Erythroblast (primary cell): Measurements from ENCODE around the gene ACADM.
"Not testable (repeated sequence)": the region's sequence is repeated elsewhere in the genome, so short reads cannot be mapped to it uniquely, and the experiment has no call there.

Experiments used
- DNase-seq, 2 experiments: peaks; one replicate each; lab custom pipeline; 2025; lab: John Stamatoyannopoulos, UW
- GATA1 ChIP-seq: IDR thresholded peaks from 2 replicates; pipeline ENCODE4 v1.6.1; 2011; ENCODE audit warnings: low read depth, mild to moderate bottlenecking, control low read depth, low read length, moderate library complexity
- POLR2A ChIP-seq: IDR thresholded peaks from 2 replicates; pipeline ENCODE4 v1.6.1; 2011; ENCODE audit warnings: mild to moderate bottlenecking, low read length

ACADM gene

DNA sequence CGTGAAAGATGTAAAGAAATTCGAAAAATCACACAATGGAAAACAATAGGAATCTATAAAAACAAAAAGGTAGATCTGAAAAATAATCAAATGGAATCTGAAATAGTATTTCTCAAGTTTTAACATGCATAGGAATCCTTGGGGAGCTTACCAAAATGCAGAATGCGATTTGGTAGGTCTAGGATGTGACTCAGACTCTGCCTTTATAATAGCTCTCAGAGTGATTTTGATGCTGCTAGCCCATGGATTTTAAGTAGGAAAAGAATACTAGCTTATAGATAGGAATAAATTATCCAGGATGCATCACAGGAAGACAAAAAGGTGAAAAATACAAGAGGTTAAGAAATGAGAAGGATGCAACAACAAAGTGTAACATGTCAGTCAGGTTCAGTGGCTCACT is 47.5 kb downstream of the ACADM start:
- no peak for DNase-seq
- TF ChIP-seq POLR2A, result no peak
- no peak for TF ChIP-seq GATA1

DNA sequence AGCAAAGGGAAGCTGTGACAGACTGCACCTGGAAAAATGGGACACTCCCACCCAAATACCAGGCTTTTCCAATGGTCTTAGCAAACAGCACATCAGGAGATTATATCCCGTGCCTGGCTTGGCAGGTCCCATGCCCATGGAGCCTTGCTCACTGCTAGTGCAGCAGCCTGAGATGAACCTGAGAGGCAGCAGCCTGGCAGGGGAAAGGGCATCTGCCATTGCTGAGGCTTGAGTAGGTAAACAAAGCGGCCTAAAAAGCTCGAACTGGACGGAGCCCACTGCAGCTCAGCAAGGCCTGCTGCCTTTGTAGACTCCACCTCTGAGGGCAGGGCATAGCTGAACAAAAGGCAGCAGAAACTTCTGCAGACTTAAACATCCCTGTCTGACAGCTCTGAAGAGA is 53.3 kb downstream of the ACADM start:
- not testable (repeated sequence) for DNase-seq

DNA sequence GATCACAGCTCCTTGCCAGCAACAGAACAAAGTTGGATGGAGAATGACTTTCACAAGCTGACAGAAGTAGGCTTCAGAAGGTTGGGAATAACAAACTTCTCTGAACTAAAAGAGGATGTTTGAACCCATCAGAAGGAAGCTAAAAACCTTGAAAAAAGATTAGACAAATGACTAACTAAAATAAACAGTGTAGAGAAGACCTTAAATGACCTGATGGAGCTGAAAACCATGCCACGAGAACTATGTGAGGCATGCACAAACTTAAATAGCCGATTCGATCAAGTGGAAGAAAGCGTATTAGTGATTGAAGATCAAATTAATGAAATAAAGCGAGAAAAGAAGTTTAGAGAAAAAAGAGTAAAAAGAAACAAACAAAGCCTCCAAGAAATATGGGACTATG is 54.2 kb downstream of the ACADM start:
- not testable (repeated sequence) for DNase-seq

DNA sequence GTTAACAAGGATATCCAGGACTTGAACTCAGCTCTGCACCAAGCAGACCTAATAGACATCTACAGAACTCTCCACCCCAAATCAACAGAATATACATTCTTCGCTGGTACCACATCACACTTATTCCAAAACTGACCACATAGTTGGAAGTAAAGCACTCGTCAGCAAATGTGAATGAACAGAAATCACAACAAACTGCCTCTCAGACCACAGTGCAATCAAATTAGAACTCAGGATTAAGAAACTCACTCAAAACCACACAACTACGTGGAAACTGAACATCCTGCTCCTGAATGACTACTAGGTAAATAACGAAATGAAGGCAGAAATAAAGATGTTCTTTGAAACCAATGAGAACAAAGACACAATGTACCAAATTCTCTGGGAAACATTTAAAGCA is 55.7 kb downstream of the ACADM start:
- DNase-seq, result not testable (repeated sequence)

DNA sequence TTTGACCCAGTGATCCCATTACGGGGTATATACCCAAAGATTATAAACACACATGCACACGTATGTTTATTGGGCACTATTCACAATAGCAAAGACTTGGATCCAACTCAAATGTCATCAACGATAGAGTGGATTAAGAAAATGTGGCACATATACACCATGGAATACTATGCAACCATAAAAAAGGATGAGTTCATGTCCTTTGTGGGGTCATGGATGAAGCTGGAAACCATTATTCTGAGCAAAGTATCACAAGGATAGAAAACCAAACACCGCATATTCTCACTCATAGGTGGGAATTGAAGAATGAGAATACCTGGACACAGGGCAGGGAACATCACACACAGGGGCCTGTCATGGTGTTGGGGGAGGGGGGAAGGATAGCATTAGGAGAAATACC is 59.4 kb downstream of the ACADM start:
- DNase-seq, result not testable (repeated sequence)

- no peak for TF ChIP-seq POLR2A
- TF ChIP-seq GATA1, result no peak
- no peak for DNase-seq
Measured at GRCh38 chr1:75785320-75785982, 60.9 kb downstream of the ACADM start.

GRCh38 chr1:75785983-75786853 is 61.7 kb downstream of the ACADM start, which contains the start of gene RABGGTB:
Gene RABGGTB, plus strand, starts transcription at chr1:75786256. Its CDS starts 16 bp downstream, at chr1:75786272.
- TF ChIP-seq GATA1 (no peak), POLR2A (peak; percentile 99)

GRCh38 chr1:75786901-75787493 is 62.5 kb downstream of the ACADM start:
- DNase-seq, result peak; percentile 26 to 62
- TF ChIP-seq GATA1, result no peak
- TF ChIP-seq POLR2A, result no peak

More at GRCh38 chr1:75785983-75786853, 61.7 kb downstream of the ACADM start, which contains the start of gene RABGGTB:
- DNase-seq, result peak; percentile 98

GRCh38 chr1:75787524-75787923 is 63.0 kb downstream of the ACADM start:
- peak; percentile 20 to 48 for DNase-seq
- TF ChIP-seq POLR2A (no peak), GATA1 (no peak)

DNA sequence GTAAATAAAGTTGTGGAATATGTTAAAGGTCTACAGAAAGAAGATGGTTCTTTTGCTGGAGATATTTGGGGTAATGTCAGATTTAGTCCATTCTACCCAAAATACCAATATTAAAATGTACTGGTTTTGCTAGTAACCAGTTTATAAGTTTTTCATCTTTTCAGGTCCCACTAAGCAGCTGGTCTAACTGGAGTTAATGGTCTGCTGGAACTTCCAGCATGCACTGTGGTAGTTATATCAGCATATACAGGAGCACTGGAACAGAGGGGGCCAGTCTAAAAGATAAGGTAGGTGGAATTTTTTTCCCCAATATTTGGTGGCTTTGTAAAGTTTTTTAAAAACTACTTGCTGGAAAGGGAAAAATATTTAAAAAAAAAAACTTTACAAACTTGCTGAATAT is 65.5 kb downstream of the ACADM start:
- TF ChIP-seq GATA1 (no peak), POLR2A (no peak)
- peak in 1 of 2 experiments; percentile 3 for DNase-seq

GRCh38 chr1:75791022-75791421 is 66.5 kb downstream of the ACADM start:
- TF ChIP-seq POLR2A (no peak), GATA1 (no peak)
- DNase-seq, result no peak

DNA sequence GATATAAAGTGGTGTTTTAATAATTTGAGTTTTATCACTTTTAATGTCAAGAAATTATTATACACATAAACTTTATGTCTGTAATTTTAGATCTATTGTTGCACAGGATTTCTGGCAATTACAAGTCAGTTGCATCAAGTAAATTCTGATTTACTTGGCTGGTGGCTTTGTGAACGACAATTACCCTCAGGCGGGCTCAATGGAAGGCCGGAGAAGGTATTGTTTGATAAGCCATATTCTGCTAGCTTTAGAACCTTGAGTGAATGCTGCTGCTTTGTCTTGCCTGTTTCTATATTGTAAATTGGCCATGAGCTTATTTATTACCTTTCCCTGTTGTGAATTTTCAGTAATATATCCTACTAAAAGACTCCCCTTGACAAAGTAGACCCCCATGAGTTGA is 67.6 kb downstream of the ACADM start:
- no peak for DNase-seq
- TF ChIP-seq GATA1 (no peak), POLR2A (no peak)

GRCh38 chr1:75794382-75794781 is 69.9 kb downstream of the ACADM start:
- TF ChIP-seq GATA1 (no peak), POLR2A (no peak)
- DNase-seq, result no peak

- peak; percentile 29 for TF ChIP-seq POLR2A
- no peak for TF ChIP-seq GATA1
- DNase-seq, result no peak
Measured at GRCh38 chr1:75795703-75796193, 71.2 kb downstream of the ACADM start.
